Neural progenitor cell (in vitro differentiated cells): ENCODE results near the gene AUH.

Source experiments
- CTCF ChIP-seq: fragments of 200-600 bp; sonication (generic); IDR thresholded peaks from 2 replicates; pipeline ENCODE4 v1.5.1; 2017; ENCODE audit warnings: antibody characterized with exemption, mild to moderate bottlenecking
- EZH2 ChIP-seq: fragments of 200-600 bp; sonication (generic); IDR thresholded peaks from 2 replicates; pipeline ENCODE4 v1.6.1; 2017; ENCODE audit warnings: antibody characterized with exemption, mild to moderate bottlenecking, moderate library complexity
- EZH2phosphoT487 ChIP-seq: fragments of 200-600 bp; sonication (generic); IDR thresholded peaks from 2 replicates; pipeline ENCODE4 v1.6.1; 2017; ENCODE audit warnings: antibody characterized with exemption

GRCh38 chr9:91395553-91396471 lies 34.1 kb upstream of the AUH start:
- TF ChIP-seq CTCF (no peak), EZH2phosphoT487 (no peak), EZH2 (no peak)
